Loucy (cell line): ENCODE results near the gene DSCAML1.

ENCODE experiments used
- CTCF ChIP-seq: fragments of 200-600 bp; sonication (generic); conservative IDR thresholded peaks from 2 replicates; pipeline ENCODE4 v1.5.1; 2014; ENCODE audit warnings: mild to moderate bottlenecking, antibody characterized with exemption, low read length
- EZH2phosphoT487 ChIP-seq: fragments of 200-600 bp; IDR thresholded peaks from 2 replicates; pipeline ENCODE4 v1.6.1; 2018; ENCODE audit warnings: antibody characterized with exemption, mild to moderate bottlenecking, moderate library complexity, borderline replicate concordance

- no peak for TF ChIP-seq CTCF
- no peak for TF ChIP-seq EZH2phosphoT487
Measured at GRCh38 chr11:117517097-117517496, 279.9 kb downstream of the DSCAML1 start.
